HepG2 (cell line): ENCODE results near the gene ANO1. TPM values are rescaled to one million over a fixed set of nuclear protein-coding genes. Genes with fewer than 3 reads are reported as not detected.

Source experiments
- ATAC-seq: fragments of 200-7000 bp; cut with Tn5 transposase; 3 replicates; pipeline ENCODE4 v1.9.1; 2020; ENCODE audit warnings: mild to moderate bottlenecking, moderate library complexity
- BruUV-seq: library from RNA; stranded (reverse); fragments of 400-500 nt; replicated peaks from 2 replicates; lab custom pipeline; 2021; lab: Mats Ljungman, UMichigan
- CTCF ChIA-PET: fragments of 300-600 bp; formaldehyde crosslinking; extraction: SDS; loops from one replicate; lab custom pipeline; 2021; ENCODE audit warnings: low total read pairs, inconsistent platforms, low intra/inter-chr PET ratio; lab: Yijun Ruan, JAX
- POLR2A ChIA-PET: fragments of 350-600 bp; sonication (Branson Sonifier 250); formaldehyde crosslinking; loops from one replicate; lab custom pipeline; 2020; ENCODE audit warnings: antibody characterized with exemption, inconsistent platforms; lab: Yijun Ruan, JAX
- DNase-seq: peaks from one replicate; pipeline ENCODE4 v3.0.0-alpha.2; 2015; ENCODE audit warnings: low spot score
- FAIRE-seq: peaks from 3 replicates; lab custom pipeline; 2011; peaks lifted over from hg19 to GRCh38; lab: Jason Lieb, UNC
- H2AFZ ChIP-seq: one replicate; pipeline ENCODE4 v1.6.1; 2011; ENCODE audit warnings: low read length, inconsistent platforms
- H3K27ac ChIP-seq: fragments of 300-600 bp; 3 replicates; pipeline ENCODE4 v1.8.0; 2011; ENCODE audit warnings: mixed run types, mild to moderate bottlenecking, mixed read lengths, low read length, inconsistent platforms; ENCODE audit not compliant: insufficient read depth; ENCODE audit errors: extremely low read length
- H3K27me3 ChIP-seq, 2 experiments: fragments of 200-600 bp in 1 of 2; 2 replicates in 1 of 2; 3 replicates in 1 of 2; pipeline versions ENCODE4 v1.6.0 to v1.8.0; 2011; ENCODE audit warnings: low read length in 2 of 2, mild to moderate bottlenecking in 2 of 2, moderate library complexity in 2 of 2, inconsistent platforms in 1 of 2; ENCODE audit not compliant: insufficient read depth in 2 of 2, control insufficient read depth in 1 of 2
- H3K36me3 ChIP-seq, 2 experiments: fragments of 200-600 bp in 1 of 2; replicated peaks in 1 of 2; 2 replicates in 1 of 2; 3 replicates in 1 of 2; pipeline versions ENCODE4 v1.5.1 to v1.8.0; 2011; ENCODE audit warnings: low read length in 2 of 2, inconsistent platforms in 1 of 2; ENCODE audit not compliant: insufficient read depth in 2 of 2, control insufficient read depth in 1 of 2
- H3K4me1 ChIP-seq: 2 replicates; pipeline ENCODE4 v1.5.1; 2012; ENCODE audit warnings: low read length, inconsistent platforms; ENCODE audit not compliant: insufficient read depth
- H3K4me2 ChIP-seq: 2 replicates; pipeline ENCODE4 v1.6.0; 2011; ENCODE audit warnings: low read depth, low read length, inconsistent platforms
- H3K4me3 ChIP-seq, 3 experiments: fragments of 200-600 bp in 1 of 3; sonication (generic), shearing (Covaris generic) in 1 of 3; replicated peaks in 1 of 3; 2 replicates each; pipeline ENCODE4 v1.5.1; 2011 to 2016; ENCODE audit warnings: low read length in 3 of 3, inconsistent platforms in 2 of 3, low read depth in 2 of 3, mild to moderate bottlenecking in 2 of 3, control low read depth in 1 of 3, mixed read lengths in 1 of 3; ENCODE audit not compliant: insufficient read depth in 1 of 3
- H3K79me2 ChIP-seq: one replicate; pipeline ENCODE4 v1.6.1; 2011; ENCODE audit warnings: low read length, inconsistent platforms; ENCODE audit not compliant: insufficient read depth
- H3K9ac ChIP-seq: 2 replicates; pipeline ENCODE4 v1.6.0; 2011; ENCODE audit warnings: mild to moderate bottlenecking, low read depth, low read length, inconsistent platforms; ENCODE audit not compliant: insufficient read depth
- H3K9me3 ChIP-seq: 2 replicates; pipeline ENCODE4 v1.5.1; 2012; ENCODE audit warnings: mild to moderate bottlenecking, low read length
- H4K20me1 ChIP-seq: 2 replicates; pipeline ENCODE4 v1.6.0; 2011; ENCODE audit warnings: inconsistent platforms, mild to moderate bottlenecking, low read length, moderate library complexity; ENCODE audit not compliant: insufficient read depth
- CCDC6 ChIP-seq: sonication (generic); formaldehyde crosslinking; IDR thresholded peaks from 2 replicates; pipeline ENCODE4 v1.8.1; 2022; ENCODE audit warnings: mild to moderate bottlenecking, missing genetic modification reagents, moderate library complexity
- FOSL2 ChIP-seq: sonication (generic); formaldehyde crosslinking; IDR thresholded peaks from 2 replicates; pipeline ENCODE4 v1.4.0; 2020; ENCODE audit warnings: missing genetic modification reagents
- XBP1 ChIP-seq: sonication (generic); formaldehyde crosslinking; IDR thresholded peaks from 2 replicates; pipeline ENCODE4 v1.5.0; 2020; ENCODE audit warnings: missing genetic modification reagents
- ZFP41 ChIP-seq: sonication (generic); formaldehyde crosslinking; IDR thresholded peaks from 2 replicates; pipeline ENCODE4 v1.4.0; 2020; ENCODE audit warnings: mild to moderate bottlenecking, missing genetic modification reagents, borderline replicate concordance
- WGBS: methylation state at CpG from one replicate; pipeline ENCODE4 v1.1.6; 2017; ENCODE audit warnings: low lambda C conversion rate; 5-methylcytosine and 5-hydroxymethylcytosine counted together
- in situ Hi-C: cut with HindIII; loops from 2 replicates; pipeline ENCODE4 v1.10.0; 2017; ENCODE audit warnings: low pct_unique_long_range_greater_than_20kb; ENCODE audit not compliant: extremely low pct_ligation_motif_present
- intact Hi-C: fragments of 100-400 bp; cut with micrococcal nuclease; formaldehyde crosslinking; loops from one replicate; pipeline ENCODE4 v1.10.0; 2022; ENCODE audit not compliant: unreplicated experiment
- polyA plus RNA-seq, 8 experiments: library from polyadenylated mRNA; depleted of rRNA in 3 of 8; stranded (reverse) in 7 of 8; unstranded in 1 of 8; fragments of >200 nt; fragmentation: Illumina TruSeq in 4 of 8; extraction: Trizol in 4 of 8; gene quantifications; 2 replicates each; pipeline versions ENCODE4 v1.2.1 to v1.2.3, GENCODE V29; 2011 to 2016; ENCODE audit warnings: low read depth in 4 of 8, missing spikeins in 1 of 8, mixed read lengths in 1 of 8; ENCODE audit not compliant: insufficient read depth in 1 of 8
- total RNA-seq, 5 experiments: library from RNA; depleted of rRNA; stranded (reverse); fragments of >200 nt; fragmentation: Illumina TruSeq; extraction: Trizol; gene quantifications; 2 replicates each; pipeline ENCODE4 v1.2.3, GENCODE V29; 2016; ENCODE audit warnings: low read depth in 1 of 5
- TF ChIP-seq, protein P1 (sequence below): sonication (generic); formaldehyde crosslinking; IDR thresholded peaks from 2 replicates; pipeline ENCODE4 v1.4.0; 2020; ENCODE audit warnings: missing genetic modification reagents
- TF ChIP-seq, protein P2 (sequence below): sonication (generic); formaldehyde crosslinking; IDR thresholded peaks from 2 replicates; pipeline ENCODE4 v1.4.0; 2020; ENCODE audit warnings: mild to moderate bottlenecking, missing genetic modification reagents

Gene ANO1
- total and polyA plus RNA-seq, 2 of the 13 experiments (the other 11 are each of a cell fraction or from before 2014, with no cell fraction given), result not detected

DNA sequence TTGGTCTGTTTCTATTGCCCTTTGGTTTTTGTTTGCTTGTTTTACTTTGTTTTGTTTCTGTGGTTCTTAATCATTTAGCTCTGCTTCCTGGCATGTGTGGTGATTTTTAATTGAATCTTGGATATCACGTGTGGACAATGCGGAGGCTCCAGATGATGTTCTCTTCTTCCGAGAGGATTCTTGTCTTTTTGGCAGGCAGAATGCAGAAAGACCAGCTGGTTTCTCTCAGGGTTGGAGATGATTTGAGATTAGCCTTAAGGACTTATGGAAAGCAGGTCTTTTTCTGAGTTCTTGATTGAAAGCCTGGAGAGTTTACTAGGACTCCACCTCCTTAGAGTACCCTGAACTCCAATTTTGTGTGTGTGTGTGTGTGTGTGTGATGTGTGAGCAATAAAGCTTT is 21.0 kb upstream of the ANO1 start:
- no peak for TF ChIP-seq FOSL2
- no peak overlapping the region for H3K27ac ChIP-seq
- H3K36me3 ChIP-seq, result no peaks in the 10 kb centered on the region
- in situ Hi-C loops (no loop called here), intact Hi-C loops (no loop called here)
- WGBS, result 40% methylated on average over 3 of the region's 3 CpGs
- H3K27me3 ChIP-seq, result peaks cover 0 to 15% of the 10 kb centered on the region in 2 experiments; a peak in 3 of 5 replicates
- CTCF ChIA-PET, result no interaction called here
- H2AFZ ChIP-seq, result no peak overlapping the region
- no peak for FAIRE-seq
- H3K4me3 ChIP-seq, result no peak overlapping the region
- no peak overlapping the region for H3K4me2 ChIP-seq
- H3K79me2 ChIP-seq, result no peaks in the 10 kb centered on the region
- POLR2A ChIA-PET, result no interaction called here
- no peak for DNase-seq
- H3K4me1 ChIP-seq, result no peaks in the 10 kb centered on the region
- no peaks in the 10 kb centered on the region for H4K20me1 ChIP-seq
- no peak overlapping the region for H3K9ac ChIP-seq
- no peaks in the 10 kb centered on the region for H3K9me3 ChIP-seq
- BruUV-seq, result no TSS peak
- no peak for ATAC-seq

DNA sequence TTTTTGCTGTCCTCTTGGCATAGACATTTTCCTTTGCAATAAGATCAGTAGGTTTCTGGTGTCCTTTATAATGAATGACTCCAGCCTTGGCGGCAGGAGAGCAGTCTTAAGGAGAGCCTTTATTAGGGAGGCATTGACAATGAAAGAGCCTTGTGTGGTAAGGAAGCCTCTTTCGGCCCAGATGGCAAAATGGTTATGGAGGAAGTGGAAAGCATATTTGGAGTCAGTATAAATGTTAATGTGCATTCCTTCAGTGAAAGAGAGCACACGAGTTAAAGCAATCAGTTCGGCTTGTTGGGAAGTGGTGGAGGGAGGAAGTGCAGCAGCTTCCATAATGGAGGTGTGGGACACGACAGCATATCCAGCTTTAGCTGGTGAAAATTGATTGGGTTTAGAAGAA is 18.1 kb upstream of the ANO1 start:
- H3K4me2 ChIP-seq, result no peak overlapping the region
- H3K27me3 ChIP-seq, result peaks cover 0 to 32% of the 10 kb centered on the region in 2 experiments; a peak in 2 of 5 replicates
- no peak for ATAC-seq
- no peak overlapping the region for H3K27ac ChIP-seq
- no peaks in the 10 kb centered on the region for H4K20me1 ChIP-seq
- in situ Hi-C loops, result no loop called here
- intact Hi-C loops, result no loop called here
- H3K36me3 ChIP-seq, result no peaks in the 10 kb centered on the region
- ChIA-PET CTCF (no interaction called here), POLR2A (no interaction called here)
- no peak for TF ChIP-seq ZFP41
- TF ChIP-seq, protein P1, sequence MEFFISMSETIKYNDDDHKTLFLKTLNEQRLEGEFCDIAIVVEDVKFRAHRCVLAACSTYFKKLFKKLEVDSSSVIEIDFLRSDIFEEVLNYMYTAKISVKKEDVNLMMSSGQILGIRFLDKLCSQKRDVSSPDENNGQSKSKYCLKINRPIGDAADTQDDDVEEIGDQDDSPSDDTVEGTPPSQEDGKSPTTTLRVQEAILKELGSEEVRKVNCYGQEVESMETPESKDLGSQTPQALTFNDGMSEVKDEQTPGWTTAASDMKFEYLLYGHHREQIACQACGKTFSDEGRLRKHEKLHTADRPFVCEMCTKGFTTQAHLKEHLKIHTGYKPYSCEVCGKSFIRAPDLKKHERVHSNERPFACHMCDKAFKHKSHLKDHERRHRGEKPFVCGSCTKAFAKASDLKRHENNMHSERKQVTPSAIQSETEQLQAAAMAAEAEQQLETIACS, result no peak
- no peak for TF ChIP-seq XBP1 (CRISPR knock-in tag)
- TF ChIP-seq CCDC6, result no peak
- TF ChIP-seq, protein P2, sequence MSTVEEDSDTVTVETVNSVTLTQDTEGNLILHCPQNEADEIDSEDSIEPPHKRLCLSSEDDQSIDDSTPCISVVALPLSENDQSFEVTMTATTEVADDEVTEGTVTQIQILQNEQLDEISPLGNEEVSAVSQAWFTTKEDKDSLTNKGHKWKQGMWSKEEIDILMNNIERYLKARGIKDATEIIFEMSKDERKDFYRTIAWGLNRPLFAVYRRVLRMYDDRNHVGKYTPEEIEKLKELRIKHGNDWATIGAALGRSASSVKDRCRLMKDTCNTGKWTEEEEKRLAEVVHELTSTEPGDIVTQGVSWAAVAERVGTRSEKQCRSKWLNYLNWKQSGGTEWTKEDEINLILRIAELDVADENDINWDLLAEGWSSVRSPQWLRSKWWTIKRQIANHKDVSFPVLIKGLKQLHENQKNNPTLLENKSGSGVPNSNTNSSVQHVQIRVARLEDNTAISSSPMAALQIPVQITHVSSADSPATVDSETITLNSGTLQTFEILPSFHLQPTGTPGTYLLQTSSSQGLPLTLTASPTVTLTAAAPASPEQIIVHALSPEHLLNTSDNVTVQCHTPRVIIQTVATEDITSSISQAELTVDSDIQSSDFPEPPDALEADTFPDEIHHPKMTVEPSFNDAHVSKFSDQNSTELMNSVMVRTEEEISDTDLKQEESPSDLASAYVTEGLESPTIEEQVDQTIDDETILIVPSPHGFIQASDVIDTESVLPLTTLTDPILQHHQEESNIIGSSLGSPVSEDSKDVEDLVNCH (CRISPR knock-in tag), result no peak
- no peak overlapping the region for H3K9ac ChIP-seq
- DNase-seq, result no peak
- no peak for FAIRE-seq
- H3K4me1 ChIP-seq, result no peaks in the 10 kb centered on the region
- H3K9me3 ChIP-seq, result no peaks in the 10 kb centered on the region
- H3K4me3 ChIP-seq, result no peak overlapping the region
- no peak overlapping the region for H2AFZ ChIP-seq
- WGBS, result 32% methylated on average over 5 of the region's 5 CpGs
- BruUV-seq, result no TSS peak
- H3K79me2 ChIP-seq, result no peaks in the 10 kb centered on the region
